Aortic smooth muscle cell (primary cell): ENCODE results near the gene TBC1D7. TPM values are rescaled to one million over a fixed set of nuclear protein-coding genes. Genes with fewer than 3 reads are reported as not detected.

Source experiments
- total RNA-seq: library from RNA; depleted of rRNA; stranded (reverse); fragments of >200 nt; gene quantifications from 2 replicates; pipeline ENCODE4 v1.2.3, GENCODE V29; 2014

The TBC1D7 gene
- total RNA-seq, result 17.6 and 21.1 TPM in 2 replicates

DNA sequence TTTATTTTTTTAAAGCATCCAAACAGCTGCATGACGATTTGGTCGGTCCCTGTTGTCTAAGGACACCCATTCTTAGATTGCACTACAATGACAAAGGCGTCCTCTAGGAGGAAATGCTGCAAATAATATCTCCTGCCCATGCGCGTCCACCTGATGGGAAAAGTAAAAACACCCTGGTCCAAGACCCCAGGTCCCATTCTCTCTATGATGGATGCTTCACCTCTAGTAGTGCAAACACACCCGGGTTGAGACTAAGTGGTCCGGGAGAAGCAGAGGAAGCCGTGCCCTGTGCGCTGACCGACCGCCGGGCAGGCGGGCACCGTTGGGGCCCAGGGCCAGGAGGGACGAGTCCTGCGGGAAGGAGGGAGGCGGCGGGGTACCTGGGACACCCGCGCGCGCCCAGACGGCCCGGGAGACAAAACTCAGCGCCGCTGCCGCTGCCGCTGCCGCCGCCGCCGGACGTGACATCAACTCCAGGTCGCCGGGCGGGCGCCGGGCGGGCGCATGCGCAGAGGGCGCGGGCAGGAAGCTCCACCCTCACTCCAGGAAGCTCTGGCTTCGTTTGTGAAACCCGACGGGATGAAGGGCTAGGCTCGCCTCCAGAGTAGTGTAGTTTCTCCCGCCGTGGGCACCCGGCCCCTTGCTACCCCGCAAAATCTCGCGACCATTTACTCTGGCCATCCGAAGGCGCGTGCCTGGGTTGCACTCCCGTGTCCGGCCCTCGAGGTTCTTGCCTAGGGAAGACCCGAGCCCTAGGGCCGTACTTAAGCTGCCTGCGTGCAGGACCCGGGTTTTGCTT, at the start of gene TBC1D7:
TBC1D7 (minus strand) TSS at position 462 of the 799 bp plus-strand sequence. CDS start 1,639 bp downstream, outside the sequence.

Other genes starting within 250 kb of the TBC1D7 start
- 1.6 and 2.9 TPM in 2 replicates for gene GFOD1, start 159.1 kb upstream of the TBC1D7 start, total RNA-seq
- gene SIRT5, start 246.1 kb upstream of the TBC1D7 start, total RNA-seq, result 4.9 and 5.6 TPM in 2 replicates